ENCODE measurements around the gene C22orf31.
"Not testable (repeated sequence)": the region's sequence is repeated elsewhere in the genome, so short reads cannot be mapped to it uniquely, and the experiment has no call there.

C22orf31 gene

DNA sequence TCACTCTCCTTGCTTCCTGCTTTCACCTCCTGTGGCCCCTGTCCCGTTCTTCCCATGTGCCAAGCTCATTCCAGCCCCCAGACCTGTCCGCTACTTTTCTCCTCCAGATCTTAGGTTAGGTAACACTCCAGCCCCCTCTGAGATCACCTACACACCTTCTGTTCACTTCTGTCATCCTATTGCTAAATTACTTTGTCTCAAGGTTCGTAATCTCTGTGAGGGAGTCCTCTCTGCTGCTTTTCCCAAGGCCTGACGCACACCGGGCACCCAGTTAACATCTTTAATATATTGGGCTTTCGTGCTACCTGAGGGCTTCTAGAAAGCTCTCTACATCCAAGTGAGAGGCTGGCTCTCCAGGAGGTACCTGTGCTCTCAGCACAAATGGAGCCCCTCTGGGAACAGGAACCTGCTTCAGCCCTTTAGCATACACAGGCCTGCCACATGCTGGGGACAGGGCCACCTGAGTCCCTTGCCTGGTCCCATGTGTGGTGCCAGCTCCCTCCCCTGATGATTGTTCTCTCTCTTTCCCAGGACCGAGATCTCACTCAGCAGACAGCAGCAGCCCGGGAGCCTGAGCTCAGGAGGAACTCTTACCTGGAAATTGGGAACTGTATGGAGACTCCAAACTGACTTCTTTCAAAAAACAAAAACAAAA lies 8.5 kb downstream of the C22orf31 start:
- no peak for DNase-seq

DNA sequence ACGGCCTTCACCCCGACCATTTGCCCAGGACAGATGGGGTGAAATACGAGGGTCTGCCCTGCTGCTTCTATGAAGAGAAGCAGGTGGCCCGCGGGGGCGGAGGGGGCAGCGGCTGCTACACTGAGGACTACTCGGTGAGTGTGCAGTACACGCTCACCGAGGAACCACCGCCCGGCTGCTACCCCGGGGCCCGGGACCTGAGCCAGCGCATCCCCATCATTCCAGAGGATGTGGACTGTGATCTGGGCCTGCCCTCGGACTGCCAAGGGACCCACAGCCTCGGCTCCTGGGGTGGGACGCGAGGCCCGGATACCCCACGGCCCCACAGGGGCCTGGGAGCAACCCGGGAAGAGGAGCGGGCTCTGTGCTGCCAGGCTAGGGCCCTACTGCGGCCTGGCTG lies 11.2 kb downstream of the C22orf31 start:
- no peak for DNase-seq

GRCh38 chr22:29049655-29050263 lies 11.9 kb downstream of the C22orf31 start:
- no peak for DNase-seq

DNA sequence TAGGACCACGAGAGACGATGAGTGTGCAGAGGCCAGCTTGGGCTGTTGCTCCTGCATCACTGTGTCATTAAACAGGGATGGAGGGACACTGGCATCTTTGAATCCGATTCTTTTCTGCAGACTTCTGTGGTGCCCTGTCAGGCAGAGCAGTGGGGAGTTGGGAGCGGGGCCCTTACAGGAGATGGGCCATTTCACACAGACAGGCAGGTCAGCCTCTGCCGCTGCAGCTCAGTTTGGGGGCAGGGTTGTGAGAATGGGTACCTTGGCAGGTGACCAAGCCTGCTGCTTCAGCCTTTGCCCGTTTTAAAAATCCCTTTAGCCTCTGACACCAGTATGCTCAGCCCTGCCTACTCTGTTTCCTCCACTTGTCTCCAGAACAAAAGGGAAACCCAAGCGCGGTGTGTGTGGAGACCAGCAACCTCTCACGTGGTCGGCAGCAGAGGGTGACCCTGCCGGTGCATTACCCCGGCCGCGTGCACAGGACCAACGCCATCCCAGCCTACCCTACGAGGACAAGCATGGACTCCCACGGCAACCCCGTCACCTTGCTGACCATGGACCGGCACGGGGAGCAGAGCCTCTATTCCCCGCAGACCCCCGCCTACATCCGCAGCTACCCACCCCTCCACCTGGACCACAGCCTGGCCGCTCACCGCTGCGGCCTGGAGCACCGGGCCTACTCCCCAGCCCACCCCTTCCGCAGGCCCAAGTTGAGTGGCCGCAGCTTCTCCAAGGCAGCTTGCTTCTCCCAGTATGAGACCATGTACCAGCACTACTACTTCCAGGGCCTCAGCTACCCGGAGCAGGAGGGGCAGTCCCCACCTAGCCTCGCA lies 12.6 kb downstream of the C22orf31 start:
- no peak for DNase-seq

DNA sequence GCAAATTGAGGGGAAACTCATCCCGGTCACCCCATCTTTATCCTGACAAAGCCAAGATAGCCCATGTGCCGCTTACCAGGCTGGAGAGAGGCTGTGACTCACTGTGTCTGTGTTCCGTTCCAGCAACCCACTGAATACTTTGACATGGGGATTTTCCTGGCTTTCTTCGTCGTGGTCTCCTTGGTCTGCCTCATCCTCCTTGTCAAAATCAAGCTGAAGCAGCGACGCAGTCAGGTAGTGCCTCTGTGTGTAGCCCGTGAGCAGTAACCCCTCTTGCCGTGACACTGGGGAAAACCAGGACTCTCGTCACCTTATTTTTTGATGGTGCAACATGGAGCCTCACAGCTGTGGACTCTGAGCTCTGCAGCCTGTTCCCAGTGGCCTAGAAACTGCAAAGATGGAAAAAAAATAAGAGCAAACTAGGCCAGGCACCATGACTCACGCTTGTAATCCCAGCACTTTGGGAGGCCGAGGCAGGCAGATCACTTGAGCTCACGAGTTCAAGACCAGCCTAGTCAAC lies 16.9 kb downstream of the C22orf31 start:
- no peak for DNase-seq

- DNase-seq = no peak
Observed at GRCh38 chr22:29043906-29044575, 17.6 kb downstream of the C22orf31 start.

DNA sequence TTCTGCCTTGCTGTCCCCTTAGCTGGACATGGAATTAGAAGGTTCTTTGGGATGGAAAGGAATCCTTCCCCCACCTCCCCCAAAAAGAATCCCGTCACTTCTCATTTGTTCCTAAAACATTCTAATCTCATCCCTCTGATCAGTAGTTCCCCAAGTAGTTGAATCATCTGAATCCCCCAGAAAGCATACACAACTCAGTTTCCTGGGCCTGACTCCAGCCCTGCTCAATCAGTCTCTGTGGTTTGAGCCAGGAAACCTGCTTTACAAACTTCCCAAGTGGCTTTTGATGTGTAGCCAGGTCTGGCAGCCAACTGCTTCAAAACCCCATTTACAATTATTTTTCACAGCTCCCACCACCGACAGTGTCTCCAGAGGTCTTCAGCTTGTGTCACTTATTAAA lies 20.2 kb downstream of the C22orf31 start:
- DNase-seq = no peak

GRCh38 chr22:29040385-29041275 lies 21.0 kb downstream of the C22orf31 start:
- DNase-seq = peak; percentile 57 to 67

DNA sequence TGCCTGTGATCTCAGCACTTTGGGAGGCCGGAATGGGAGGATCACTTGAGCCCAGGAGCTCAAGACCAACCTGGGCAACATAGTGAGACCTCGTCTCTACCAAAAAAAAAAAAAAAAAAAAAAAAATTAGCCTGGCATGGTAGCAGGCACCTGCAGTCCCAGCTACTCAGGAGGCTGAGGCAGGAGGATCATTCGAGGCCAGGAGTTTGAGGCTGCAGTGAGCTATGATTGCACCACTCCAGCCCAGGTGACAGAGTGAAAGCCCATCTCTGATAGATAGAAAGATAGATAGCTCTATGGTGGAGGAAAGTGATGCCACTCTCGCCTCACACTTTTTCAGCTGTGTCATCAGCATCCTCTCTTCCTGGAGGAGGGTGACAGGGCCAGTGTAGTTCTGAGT lies 21.9 kb downstream of the C22orf31 start:
- not testable (repeated sequence) for DNase-seq

- DNase-seq = no peak
Observed at GRCh38 chr22:29039148-29039547, 22.5 kb downstream of the C22orf31 start.

GRCh38 chr22:29037340-29037932 lies 24.2 kb downstream of the C22orf31 start:
- DNase-seq = no peak

- no peak for DNase-seq
Observed at GRCh38 chr22:29032584-29032983, 29.0 kb downstream of the C22orf31 start.

GRCh38 chr22:29032014-29032475 lies 29.6 kb downstream of the C22orf31 start:
- no peak for DNase-seq

DNA sequence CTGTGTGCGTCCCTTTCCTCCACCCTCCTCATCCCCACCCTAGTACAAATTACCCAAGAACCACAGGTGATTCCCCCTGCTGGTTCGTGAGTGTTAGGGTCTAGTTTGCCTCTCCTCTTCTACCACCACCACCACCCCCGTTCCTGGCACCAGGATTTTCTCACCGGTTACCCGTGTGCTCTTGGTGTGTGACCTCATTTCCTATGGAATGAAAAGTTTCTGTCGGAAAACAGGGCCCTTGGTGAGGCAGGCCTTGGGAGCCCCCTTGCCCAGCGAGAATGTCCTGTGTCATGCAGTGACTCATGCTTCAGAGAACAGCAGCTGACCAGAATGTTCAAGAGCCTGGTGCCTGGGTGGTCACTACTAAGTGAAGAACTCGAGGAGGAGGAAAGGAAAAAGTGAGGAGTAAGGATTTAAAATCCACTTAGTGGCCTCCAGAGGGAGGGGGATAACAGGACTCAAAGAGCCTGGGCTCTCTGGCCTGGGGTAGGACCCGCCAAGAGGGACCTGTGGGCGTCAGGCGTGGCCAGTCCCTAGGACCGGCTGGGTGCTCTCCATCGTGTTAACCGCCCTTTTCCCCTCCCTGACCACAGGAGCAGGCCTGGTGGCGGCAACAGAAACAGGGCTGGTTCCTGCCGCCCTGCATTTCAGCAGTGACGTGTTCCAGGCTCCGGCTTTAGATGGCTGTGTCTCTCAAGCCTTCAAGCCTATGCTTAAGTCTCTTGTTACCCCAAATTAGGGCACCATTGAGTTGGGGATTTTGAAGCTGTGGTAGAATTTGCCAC lies 30.2 kb downstream of the C22orf31 start:
- no peak for DNase-seq

DNA sequence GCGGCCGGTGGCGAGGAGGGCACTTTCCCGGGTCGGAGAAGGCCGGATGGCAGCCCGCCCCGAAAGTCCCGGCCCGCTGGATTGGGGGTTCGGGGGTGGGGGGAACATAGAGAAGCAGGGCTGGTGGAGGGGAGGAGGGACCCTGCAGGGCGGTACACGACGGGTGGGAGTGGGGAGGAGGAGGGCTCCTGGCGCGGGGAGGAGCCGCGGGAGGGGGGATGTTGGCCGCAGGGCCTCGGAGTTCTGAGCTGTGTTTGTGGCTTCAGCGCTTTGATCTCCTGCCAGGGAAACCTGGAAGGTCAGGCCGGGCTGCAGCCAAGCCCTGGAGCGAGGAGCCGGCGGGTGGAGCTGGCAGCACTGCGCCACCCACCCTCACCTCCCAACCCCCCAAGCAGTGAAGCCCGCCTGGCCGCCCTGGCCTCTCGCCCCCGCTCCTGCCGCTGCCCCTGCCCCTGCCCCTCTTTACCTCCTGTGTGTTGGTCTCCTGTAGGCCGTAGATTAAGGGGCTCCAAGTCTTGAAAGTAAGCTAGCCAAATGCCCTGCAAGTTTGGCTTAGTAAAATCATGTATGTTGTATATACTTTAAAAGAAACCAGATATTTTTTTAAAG lies 30.9 kb downstream of the C22orf31 start:
- no peak for DNase-seq

GRCh38 chr22:29030016-29030617 lies 31.5 kb downstream of the C22orf31 start:
- no peak for DNase-seq

DNA sequence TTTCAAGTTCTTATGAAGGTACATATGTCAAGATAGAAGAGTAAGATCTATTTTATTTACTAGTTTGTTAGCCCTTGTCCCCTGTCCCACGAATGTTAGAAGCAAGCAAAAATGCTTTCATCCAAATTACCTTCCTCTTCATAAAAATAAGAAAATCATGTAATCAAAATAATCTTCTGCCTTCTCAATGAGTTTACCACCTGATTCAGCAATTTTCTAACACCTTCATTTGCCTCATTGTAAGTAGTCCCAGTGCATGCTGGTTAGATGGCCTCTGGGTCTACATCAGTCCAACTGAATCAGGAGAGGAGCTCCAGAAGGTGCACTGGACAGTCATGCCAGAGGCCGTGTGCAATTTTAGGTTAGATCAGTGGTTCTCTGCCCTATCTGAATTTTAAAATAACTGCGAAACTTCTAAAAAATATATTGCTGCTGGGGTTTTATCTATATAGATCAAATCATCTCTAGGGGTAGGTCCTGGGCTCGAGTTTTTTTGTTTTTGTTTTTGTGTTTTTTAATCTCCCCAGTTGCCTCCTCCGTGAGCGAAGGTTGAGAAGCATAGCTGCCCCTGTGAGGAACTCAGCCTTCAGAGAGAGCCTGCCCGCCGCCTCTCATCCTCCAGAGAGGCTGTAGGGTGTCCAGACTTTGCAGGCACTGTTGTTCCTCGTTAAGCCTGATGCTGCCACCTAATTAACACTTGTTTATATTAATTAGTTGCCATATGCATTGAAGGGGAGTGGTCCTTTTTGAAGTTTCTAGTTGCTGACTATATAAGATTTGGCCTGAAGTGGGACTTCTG lies 32.2 kb downstream of the C22orf31 start:
- no peak for DNase-seq

DNA sequence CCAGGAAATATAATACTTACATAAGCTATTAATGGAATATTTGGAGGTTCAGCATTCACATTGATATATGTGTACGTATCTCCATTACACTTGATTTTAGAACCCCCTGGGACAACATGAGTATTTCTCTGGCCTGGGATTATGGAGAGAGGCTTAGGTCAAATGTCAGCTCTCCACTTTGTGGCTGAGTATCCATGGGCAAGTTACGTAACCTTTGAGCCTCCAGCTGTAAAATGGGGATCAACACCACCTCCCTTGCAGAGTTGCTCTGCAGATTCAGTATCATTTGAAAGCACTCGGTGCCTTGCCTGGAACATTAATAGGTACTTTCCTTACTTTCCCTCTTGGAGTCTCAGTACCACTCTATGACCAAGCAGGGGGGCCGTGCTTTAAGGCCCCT lies 33.2 kb downstream of the C22orf31 start:
- DNase-seq = no peak

DNA sequence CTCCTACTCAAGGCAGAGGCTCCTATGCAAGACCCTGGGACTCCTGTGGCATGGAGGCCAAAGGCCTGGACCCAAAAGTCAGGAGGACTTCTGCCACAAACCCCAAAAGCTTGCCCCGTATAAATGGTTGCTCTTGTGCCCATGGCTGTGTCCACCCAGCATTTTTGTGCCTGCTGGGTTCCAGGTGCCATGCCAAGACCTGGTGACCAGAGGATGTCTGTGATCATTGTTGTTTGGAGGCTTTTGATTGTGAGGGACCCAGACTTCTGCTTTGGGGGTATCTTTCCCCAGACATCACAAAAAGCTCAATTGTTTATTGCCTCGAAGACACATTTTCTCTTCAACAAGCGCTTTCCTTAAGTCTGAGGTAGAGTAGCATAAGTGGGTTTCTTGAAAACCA lies 35.1 kb downstream of the C22orf31 start:
- no peak for DNase-seq

Data from activated CD4-positive, alpha-beta T cell treated with anti-CD3 and anti-CD28 coated beads, Interleukin-2, amount 50 U/mL, for 48 hours (primary cell).